ENCODE data around the gene IL21R.

The IL21R gene

DNA sequence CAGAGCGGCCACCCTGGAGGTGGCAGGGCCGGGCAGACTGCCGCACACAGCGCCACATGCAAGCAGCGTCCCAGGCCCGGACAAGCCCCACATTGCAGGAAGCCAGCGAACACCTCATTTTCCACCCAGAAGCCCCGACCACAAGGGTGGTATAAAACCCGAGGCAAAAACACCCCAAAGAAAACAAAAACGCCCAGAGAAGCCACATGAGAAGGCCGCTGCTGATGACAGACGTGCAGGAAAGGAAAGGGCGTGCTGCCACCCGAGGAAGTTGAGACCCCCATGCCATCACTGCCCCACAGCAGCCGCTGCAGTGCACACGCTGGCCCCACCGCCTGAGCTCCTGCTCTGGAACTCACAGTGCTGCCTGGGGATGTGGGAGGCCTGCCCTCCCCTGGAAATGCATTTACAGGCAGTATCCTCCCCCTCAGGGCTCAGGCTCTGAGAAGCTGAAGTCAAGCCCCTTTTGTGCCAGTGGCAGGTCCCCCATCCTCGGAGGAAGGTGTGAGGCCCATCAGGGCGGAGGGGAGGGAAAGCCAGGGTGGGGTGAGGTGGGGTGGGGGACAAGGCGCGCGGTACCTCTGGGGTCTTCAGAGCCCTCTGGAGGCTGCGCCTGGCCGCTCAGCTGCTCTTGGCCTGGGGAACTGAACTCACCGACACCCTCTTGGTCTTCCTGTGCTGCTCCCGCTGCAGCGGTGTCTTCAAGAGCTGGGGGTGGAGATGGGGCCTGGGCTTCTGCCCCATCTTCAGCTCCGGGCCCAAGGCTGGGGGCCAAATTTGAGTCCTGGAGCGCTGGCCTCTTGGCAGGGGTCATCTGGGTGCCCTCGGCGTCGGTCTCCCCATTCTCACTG is 62.0 kb downstream of the IL21R start:
- FAIRE-seq, result no peak
- no peak for DNase-seq (ENCODE audit: insufficient read length, low spot score)
- no peak for TF ChIP-seq POLR2AphosphoS5 (IDR thresholded peaks at IDR 0.05; ENCODE audit: low read depth, low read length)

DNA sequence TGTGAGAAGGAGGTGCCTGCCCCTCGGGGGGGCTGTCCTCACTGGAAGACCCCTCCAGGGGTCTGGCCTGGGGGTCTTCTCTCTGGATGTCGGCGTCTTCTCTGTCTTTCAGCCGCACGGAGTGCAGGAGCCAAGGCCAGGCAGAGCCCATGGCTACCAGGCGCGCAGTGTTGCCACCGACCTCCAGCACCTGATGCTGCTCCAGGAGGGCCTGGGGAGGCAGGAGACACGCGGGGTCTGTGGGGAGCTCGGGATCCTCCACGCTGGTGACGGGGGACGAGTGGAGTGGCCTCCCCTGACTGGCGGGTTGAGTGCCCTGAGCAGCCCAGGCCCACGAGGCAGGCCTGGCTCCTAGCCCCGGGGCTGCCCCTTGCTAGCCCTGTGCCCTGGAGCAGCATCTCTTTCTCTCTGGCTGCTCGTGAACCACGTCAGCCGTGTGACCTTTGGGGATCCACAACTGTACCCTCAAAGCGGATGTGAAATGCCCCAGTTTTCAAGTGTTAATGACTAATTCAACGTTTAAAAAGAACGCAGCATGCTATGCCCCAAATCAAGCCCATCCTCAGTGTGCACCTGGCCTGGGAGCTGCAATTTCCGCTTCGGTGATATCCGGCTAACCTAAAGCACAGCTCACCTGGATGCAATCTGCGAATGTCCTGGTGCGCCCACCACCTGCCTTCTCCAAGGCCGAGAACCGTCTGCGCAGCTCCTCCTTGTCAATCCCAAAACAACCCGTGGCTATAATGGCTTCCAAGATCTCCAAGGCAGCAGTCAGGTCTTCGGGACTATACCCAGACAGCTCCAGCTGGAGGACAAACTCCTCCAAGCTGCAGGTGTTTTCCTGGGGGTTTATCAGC is 62.9 kb downstream of the IL21R start:
- DNase-seq (ENCODE audit: insufficient read length, low spot score) (no peak), FAIRE-seq (no peak)
- TF ChIP-seq POU2F2 (IDR thresholded peaks at IDR 0.05; ENCODE audit: low read depth, low read length) (no peak), SPI1 (IDR thresholded peaks at IDR 0.05; ENCODE audit: low read depth, low read length) (no peak), POLR2AphosphoS5 (IDR thresholded peaks at IDR 0.05; ENCODE audit: low read depth, low read length) (no peak), POLR2A (IDR thresholded peaks at IDR 0.05; ENCODE audit: low read depth, low read length) (no peak), PAX5 (IDR thresholded peaks at IDR 0.05; ENCODE audit: insufficient read depth, low read length, severe bottlenecking) (no peak), TAF1 (IDR thresholded peaks at IDR 0.05; ENCODE audit: low read depth, low read length) (no peak)

DNA sequence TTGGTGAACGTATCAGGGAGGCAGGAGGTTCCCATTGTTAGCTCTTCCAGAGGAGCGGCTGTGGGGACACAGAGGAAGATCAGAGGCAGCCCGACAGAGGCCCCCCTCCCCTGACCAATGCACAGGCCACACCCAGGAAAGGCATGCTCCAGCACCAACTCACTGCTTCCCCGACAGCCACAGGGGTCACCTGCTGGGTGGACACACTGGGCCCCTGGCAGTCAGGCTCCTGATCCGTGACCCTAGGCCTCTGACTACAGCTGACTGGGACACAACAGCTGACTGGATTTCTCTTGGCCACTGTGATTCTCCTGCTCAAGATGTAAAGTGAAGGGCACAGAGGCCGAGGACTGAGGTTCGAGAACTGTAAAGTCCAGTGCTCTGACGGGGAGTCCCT is 63.5 kb downstream of the IL21R start:
- TF ChIP-seq POLR2AphosphoS5 (IDR thresholded peaks at IDR 0.05; ENCODE audit: low read depth, low read length), result no peak
- TF ChIP-seq TAF1 (IDR thresholded peaks at IDR 0.05; ENCODE audit: low read depth, low read length), result no peak
- TF ChIP-seq SPI1 (IDR thresholded peaks at IDR 0.05; ENCODE audit: low read depth, low read length), result no peak
- TF ChIP-seq POLR2A (IDR thresholded peaks at IDR 0.05; ENCODE audit: low read depth, low read length), result no peak
- no peak for TF ChIP-seq PAX5 (IDR thresholded peaks at IDR 0.05; ENCODE audit: insufficient read depth, low read length, severe bottlenecking)
- TF ChIP-seq POU2F2 (IDR thresholded peaks at IDR 0.05; ENCODE audit: low read depth, low read length), result no peak
- FAIRE-seq (no peak), DNase-seq (ENCODE audit: insufficient read length, low spot score) (no peak)

- FAIRE-seq, result no peak
- DNase-seq (ENCODE audit: insufficient read length, low spot score), result no peak
- TF ChIP-seq POU2F2 (IDR thresholded peaks at IDR 0.05; ENCODE audit: low read depth, low read length) (no peak), TAF1 (IDR thresholded peaks at IDR 0.05; ENCODE audit: low read depth, low read length) (no peak), SPI1 (IDR thresholded peaks at IDR 0.05; ENCODE audit: low read depth, low read length) (no peak), POLR2AphosphoS5 (IDR thresholded peaks at IDR 0.05; ENCODE audit: low read depth, low read length) (no peak), PAX5 (IDR thresholded peaks at IDR 0.05; ENCODE audit: insufficient read depth, low read length, severe bottlenecking) (no peak), POLR2A (IDR thresholded peaks at IDR 0.05; ENCODE audit: low read depth, low read length) (no peak)
These were observed 67.1 kb downstream of the IL21R start for GRCh38 chr16:27468941-27469531.

DNA sequence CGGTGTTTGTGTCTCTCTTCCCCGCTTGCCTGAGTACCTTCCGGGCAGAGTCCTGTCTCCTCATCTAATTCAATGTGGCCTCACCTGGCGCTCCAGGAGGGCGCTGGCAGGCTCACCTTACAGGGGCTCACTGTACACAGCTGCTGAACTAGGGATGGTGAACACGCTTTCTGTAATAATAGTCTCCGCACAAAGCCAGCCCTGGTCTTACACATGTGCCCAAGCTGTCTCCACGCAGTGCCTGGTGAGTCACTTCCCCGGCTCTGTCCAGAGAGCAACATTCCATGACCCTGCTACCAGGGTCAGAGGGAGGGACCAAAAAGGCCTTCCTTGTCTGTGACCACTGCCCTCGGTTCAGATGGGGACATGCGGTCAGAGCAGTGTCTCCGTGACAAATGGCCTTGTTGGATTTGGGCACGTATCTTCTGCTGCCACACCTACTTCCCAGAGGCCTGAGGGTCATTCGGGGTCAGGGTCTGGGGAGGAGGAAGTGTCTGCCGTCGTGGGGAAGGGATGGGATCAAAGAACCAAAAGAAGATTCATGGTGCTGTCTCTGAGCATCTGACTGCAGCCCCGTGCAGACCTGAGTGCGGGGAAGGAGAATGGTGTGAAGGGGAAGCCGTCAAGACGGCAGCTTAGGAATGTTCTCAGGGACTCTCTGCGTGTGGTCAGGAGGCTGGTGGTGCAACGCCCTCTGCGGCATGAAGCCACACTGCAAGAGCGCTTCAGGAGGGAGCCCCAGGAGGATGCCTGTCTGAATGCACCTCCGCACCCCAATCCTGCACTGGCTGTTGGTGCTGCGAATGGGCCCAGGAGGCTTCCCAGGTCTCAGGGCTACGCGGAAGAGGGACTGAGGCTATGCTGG is 68.8 kb downstream of the IL21R start:
- DNase-seq (ENCODE audit: insufficient read length, low spot score), result no peak
- no peak for FAIRE-seq
- TF ChIP-seq PAX5 (IDR thresholded peaks at IDR 0.05; ENCODE audit: insufficient read depth, low read length, severe bottlenecking) (no peak), POLR2A (IDR thresholded peaks at IDR 0.05; ENCODE audit: low read depth, low read length) (no peak), TAF1 (IDR thresholded peaks at IDR 0.05; ENCODE audit: low read depth, low read length) (no peak), POU2F2 (IDR thresholded peaks at IDR 0.05; ENCODE audit: low read depth, low read length) (no peak), POLR2AphosphoS5 (IDR thresholded peaks at IDR 0.05; ENCODE audit: low read depth, low read length) (no peak), SPI1 (IDR thresholded peaks at IDR 0.05; ENCODE audit: low read depth, low read length) (no peak)

- DNase-seq (ENCODE audit: insufficient read length, low spot score) (no peak), FAIRE-seq (no peak)
- no peak for TF ChIP-seq POLR2AphosphoS5 (IDR thresholded peaks at IDR 0.05; ENCODE audit: low read depth, low read length)
- TF ChIP-seq POU2F2 (IDR thresholded peaks at IDR 0.05; ENCODE audit: low read depth, low read length), result no peak
- no peak for TF ChIP-seq SPI1 (IDR thresholded peaks at IDR 0.05; ENCODE audit: low read depth, low read length)
- TF ChIP-seq POLR2A (IDR thresholded peaks at IDR 0.05; ENCODE audit: low read depth, low read length), result no peak
- TF ChIP-seq PAX5 (IDR thresholded peaks at IDR 0.05; ENCODE audit: insufficient read depth, low read length, severe bottlenecking), result no peak
- no peak for TF ChIP-seq TAF1 (IDR thresholded peaks at IDR 0.05; ENCODE audit: low read depth, low read length)
These were observed 69.7 kb downstream of the IL21R start for GRCh38 chr16:27471661-27472060.

- no peak for FAIRE-seq
- no peak for DNase-seq (ENCODE audit: insufficient read length, low spot score)
- no peak for TF ChIP-seq TAF1 (IDR thresholded peaks at IDR 0.05; ENCODE audit: low read depth, low read length)
These were observed 70.4 kb downstream of the IL21R start for GRCh38 chr16:27472091-27473020.

GRCh38 chr16:27473101-27473900 is 71.3 kb downstream of the IL21R start:
- DNase-seq (ENCODE audit: insufficient read length, low spot score) (no peak), FAIRE-seq (no peak)
- TF ChIP-seq POLR2AphosphoS5 (IDR thresholded peaks at IDR 0.05; ENCODE audit: low read depth, low read length) (no peak), SPI1 (IDR thresholded peaks at IDR 0.05; ENCODE audit: low read depth, low read length) (no peak), POU2F2 (IDR thresholded peaks at IDR 0.05; ENCODE audit: low read depth, low read length) (no peak)

Measured in GM12891 (cell line).